ENCODE data around the gene IL1F10. TPM values are rescaled to one million over a fixed set of nuclear protein-coding genes. Genes with fewer than 3 reads are reported as not detected.

Gene IL1F10
- total and polyA plus RNA-seq, 2 of the 13 experiments (the other 11 are each of a cell fraction or from before 2014, with no cell fraction given): not detected

DNA sequence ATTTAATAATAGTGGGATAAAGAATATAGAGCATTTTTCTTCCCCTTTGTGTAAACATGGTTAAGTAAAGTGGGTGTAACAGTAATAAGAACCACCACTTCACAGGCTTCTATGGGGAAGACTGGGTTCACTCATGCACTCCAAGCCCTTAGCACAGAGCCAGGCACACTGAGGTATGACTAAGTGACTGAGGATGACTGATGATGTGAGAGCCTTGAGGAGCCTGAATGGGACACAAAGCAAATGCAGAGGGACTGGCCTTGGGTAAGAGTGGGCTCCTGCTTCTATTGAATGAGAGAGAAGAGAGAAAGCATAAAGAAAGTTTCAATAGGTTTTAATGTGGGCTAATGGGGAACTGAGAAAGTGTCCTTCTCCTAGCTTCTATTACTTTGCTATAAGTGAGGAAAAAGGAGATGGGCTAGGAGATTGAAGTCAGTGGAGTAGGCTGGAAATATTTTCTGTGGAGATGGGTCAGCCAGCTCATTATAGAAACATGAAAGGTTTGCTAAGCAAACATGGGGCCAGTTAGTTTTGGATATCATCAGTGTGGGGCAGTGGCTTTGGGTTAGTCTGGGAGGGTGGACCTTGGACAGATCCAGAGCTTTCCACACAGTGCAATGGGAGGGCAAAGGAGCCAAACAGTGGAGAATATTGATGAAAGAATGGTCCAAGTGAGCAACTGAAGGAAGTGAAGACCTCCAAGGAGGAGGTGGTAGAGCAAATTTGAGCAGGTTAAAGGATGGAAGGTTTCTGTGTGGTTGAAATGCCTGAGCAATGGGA, 20.6 kb downstream of the IL1F10 start (continued):
- no peak for TF ChIP-seq ZNF839 (CRISPR knock-in tag; IDR thresholded peaks at IDR 0.05; ENCODE audit: borderline replicate concordance)
- 0 out of 4 replicates have a peak, but pooled peaks of 1 of the 2 experiments have one; percentile 38 for TF ChIP-seq NR2F1 (CRISPR knock-in tag; IDR thresholded peaks at IDR 0.05)
- TF ChIP-seq ZNF605 (CRISPR knock-in tag; IDR thresholded peaks at IDR 0.05): peak; percentile 84; the same call in 1 of the 2 replicates
- TF ChIP-seq MZF1 (CRISPR knock-in tag; IDR thresholded peaks at IDR 0.05; ENCODE audit: borderline replicate concordance): no peak
- 0 out of 2 replicates have a peak, but pooled peaks have one; percentile 57 for TF ChIP-seq ZSCAN21 (CRISPR knock-in tag; IDR thresholded peaks at IDR 0.05; ENCODE audit: borderline replicate concordance)
- TF ChIP-seq PPARG (CRISPR knock-in tag; conservative IDR thresholded peaks at IDR 0.05): peak; percentile 67
- TF ChIP-seq SP140L (CRISPR knock-in tag; IDR thresholded peaks at IDR 0.05; ENCODE audit: borderline replicate concordance): peak; percentile 46; the same call in 1 of the 2 replicates
- TF ChIP-seq FOSL1 (CRISPR knock-in tag; IDR thresholded peaks at IDR 0.05; ENCODE audit: borderline replicate concordance): peak; percentile 63; the same call in 1 of the 2 replicates
- TF ChIP-seq ZNF790 (CRISPR knock-in tag; IDR thresholded peaks at IDR 0.05; ENCODE audit: borderline replicate concordance): no peak
- 0 out of 2 replicates have a peak, but pooled peaks have one; percentile 33 for TF ChIP-seq ERF (CRISPR knock-in tag; IDR thresholded peaks at IDR 0.05)
- TF ChIP-seq, protein P1, sequence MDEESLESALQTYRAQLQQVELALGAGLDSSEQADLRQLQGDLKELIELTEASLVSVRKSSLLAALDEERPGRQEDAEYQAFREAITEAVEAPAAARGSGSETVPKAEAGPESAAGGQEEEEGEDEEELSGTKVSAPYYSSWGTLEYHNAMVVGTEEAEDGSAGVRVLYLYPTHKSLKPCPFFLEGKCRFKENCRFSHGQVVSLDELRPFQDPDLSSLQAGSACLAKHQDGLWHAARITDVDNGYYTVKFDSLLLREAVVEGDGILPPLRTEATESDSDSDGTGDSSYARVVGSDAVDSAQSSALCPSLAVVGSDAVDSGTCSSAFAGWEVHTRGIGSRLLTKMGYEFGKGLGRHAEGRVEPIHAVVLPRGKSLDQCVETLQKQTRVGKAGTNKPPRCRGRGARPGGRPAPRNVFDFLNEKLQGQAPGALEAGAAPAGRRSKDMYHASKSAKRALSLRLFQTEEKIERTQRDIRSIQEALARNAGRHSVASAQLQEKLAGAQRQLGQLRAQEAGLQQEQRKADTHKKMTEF (CRISPR knock-in tag; IDR thresholded peaks at IDR 0.05): peak; percentile 69; the same call in 1 of the 2 replicates
- no peak for TF ChIP-seq SETDB1 (CRISPR knock-in tag; IDR thresholded peaks at IDR 0.05; ENCODE audit: borderline replicate concordance)
- no peak for TF ChIP-seq DZIP1 (CRISPR knock-in tag; IDR thresholded peaks at IDR 0.05)
- no peak for TF ChIP-seq ZNF678 (CRISPR knock-in tag; IDR thresholded peaks at IDR 0.05)
- TF ChIP-seq, protein P2, sequence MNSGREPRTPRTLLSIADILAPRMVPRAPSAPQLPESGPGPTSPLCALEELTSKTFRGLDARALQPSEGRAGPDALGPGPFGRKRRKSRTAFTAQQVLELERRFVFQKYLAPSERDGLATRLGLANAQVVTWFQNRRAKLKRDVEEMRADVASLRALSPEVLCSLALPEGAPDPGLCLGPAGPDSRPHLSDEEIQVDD (CRISPR knock-in tag; IDR thresholded peaks at IDR 0.05; ENCODE audit: borderline replicate concordance): no peak

Data from HepG2 (cell line).